NCI-H2171 treated with DMSO at 0.1 percent for 48 hours (cell line): ENCODE results near the gene PERM1.
"Not testable (repeated sequence)": the region's sequence is repeated elsewhere in the genome, so short reads cannot be mapped to it uniquely, and the experiment has no call there.

Experiments used
- DNase-seq: peaks from one replicate; lab custom pipeline; 2025; lab: John Stamatoyannopoulos, UW

Gene PERM1

DNA sequence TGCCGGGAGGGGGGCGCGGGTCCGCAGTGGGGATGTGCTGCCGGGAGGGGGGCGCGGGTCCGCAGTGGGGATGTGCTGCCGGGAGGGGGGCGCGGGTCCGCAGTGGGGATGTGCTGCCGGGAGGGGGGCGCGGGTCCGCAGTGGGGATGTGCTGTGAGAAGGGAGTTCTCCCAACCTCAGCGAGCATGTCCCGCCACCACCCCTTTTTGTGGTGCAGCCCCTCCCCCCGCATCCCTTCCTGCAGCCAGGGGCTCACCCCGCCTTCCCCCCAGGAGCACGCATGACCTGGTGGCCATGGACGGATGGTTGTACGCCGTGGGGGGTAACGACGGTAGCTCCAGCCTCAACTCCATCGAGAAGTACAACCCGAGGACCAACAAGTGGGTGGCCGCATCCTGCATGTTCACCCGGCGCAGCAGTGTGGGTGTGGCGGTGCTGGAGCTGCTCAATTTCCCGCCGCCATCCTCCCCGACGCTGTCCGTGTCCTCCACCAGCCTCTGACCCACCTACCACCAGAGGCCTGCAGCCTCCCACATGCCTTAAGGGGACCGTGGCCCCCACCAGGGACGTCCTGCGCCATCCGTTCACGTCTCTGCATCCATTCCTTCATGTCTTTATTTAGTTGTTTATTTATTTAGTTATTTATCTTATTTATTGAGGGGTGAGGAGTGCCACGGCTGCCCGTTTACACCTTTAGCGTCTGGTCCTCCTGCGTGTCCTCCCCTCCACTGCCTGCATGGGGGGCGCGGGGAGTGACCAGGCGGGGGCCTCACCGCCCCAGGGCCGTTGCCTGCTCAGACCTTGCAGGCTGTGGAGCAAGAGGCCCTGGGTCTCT is 17.0 kb downstream of the PERM1 start:
- DNase-seq = no peak

DNA sequence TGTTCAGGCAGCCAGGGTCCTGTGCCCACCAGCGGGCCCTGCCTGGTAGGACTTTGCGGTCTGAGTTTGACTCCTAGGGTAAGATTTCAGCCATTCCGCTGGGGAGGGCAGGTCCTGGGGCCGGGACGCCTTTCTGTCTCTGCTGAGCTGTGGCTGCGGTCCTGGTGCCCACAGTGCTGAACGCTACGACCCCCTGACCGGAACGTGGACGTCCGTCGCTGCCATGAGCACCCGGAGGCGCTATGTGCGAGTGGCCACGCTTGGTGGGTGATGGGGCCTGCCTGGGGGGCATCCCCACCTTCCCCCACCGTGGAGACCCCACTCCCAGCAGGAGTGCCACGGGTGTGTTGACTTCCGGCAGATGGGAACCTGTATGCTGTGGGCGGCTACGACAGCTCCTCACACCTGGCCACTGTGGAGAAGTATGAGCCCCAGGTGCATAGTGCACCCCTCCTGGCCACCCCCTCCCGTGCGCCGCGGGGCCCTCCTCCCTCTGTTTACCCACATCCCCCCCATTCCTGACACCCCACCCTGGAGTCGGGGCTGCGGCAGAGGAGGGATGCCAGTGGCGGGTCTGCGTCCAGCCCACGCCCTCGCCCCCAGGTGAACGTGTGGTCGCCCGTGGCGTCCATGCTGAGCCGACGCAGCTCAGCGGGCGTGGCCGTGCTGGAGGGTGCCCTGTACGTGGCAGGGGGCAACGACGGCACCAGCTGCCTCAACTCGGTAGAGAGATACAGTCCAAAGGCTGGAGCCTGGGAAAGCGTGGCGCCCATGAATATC is 18.0 kb downstream of the PERM1 start:
- DNase-seq = no peak

DNA sequence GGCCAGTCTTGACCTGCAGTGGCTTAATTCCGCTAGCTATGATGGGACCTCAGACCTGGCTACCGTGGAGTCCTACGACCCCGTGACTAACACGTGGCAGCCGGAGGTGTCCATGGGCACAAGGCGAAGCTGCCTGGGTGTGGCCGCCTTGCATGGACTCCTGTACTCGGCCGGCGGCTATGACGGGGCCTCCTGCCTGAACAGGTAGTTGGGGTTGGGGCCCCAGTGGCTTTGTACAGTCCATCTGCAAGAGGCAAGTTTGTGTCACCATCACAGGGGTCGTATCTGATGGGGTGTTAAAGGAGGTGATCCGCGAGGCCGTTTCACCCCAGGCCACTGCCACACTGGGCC is 18.6 kb downstream of the PERM1 start:
- DNase-seq = no peak

DNA sequence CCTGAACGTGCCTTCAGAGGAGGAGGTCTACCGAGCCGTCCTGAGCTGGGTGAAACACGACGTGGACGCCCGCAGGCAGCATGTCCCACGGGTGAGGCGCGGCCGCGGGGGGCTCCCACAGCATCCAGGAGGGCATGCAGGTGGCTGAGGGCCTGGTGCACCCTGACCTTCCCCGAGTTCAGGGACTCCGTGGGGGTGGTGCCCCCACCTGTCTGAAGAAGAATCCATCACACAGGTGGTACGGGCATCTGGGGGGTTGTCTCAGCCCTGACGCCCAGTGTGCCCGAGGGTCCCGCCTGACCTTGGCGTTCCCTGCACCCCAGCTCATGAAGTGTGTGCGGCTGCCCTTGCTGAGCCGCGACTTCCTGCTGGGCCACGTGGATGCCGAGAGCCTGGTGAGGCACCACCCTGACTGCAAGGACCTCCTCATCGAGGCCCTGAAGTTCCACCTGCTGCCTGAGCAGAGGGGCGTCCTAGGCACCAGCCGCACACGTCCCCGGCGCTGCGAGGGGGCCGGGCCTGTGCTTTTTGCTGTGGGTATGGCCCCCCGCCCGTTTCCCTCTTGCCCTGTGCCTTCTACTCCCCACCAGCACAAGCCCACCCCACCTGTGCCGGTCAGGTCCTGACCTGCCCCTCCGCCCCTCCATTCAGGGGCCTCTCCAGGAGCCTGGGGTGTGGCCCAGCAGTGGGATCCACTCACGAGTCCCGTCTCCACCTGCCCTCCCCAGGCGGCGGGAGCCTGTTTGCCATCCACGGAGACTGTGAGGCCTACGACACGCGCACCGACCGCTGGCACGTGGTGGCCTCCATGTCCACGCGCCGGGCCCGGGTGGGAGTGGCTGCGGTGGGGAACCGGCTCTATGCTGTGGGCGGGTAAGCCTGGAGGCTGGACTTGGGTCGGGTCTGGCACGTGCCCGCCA is 19.3 kb downstream of the PERM1 start:
- DNase-seq = no peak

DNA sequence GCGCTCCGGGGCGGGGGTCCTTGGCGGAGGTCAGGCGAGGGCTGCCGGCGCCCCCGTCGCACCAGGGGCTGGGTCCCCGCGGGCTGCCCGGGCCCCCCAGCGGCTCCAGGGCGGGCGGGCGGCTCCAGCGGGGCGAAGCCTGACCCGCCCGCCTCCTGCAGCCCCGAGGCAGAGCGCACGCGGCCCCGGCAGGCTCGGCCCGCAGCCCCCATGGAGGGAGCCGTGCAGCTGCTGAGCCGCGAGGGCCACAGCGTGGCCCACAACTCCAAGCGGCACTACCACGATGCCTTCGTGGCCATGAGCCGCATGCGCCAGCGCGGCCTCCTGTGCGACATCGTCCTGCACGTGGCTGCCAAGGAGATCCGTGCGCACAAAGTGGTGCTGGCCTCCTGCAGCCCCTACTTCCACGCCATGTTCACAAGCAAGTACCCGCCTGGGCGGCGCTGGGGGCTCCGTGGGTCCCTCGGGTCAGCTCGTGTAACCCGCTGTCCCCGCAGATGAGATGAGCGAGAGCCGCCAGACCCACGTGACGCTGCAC is 20.7 kb downstream of the PERM1 start:
- DNase-seq = no peak

DNA sequence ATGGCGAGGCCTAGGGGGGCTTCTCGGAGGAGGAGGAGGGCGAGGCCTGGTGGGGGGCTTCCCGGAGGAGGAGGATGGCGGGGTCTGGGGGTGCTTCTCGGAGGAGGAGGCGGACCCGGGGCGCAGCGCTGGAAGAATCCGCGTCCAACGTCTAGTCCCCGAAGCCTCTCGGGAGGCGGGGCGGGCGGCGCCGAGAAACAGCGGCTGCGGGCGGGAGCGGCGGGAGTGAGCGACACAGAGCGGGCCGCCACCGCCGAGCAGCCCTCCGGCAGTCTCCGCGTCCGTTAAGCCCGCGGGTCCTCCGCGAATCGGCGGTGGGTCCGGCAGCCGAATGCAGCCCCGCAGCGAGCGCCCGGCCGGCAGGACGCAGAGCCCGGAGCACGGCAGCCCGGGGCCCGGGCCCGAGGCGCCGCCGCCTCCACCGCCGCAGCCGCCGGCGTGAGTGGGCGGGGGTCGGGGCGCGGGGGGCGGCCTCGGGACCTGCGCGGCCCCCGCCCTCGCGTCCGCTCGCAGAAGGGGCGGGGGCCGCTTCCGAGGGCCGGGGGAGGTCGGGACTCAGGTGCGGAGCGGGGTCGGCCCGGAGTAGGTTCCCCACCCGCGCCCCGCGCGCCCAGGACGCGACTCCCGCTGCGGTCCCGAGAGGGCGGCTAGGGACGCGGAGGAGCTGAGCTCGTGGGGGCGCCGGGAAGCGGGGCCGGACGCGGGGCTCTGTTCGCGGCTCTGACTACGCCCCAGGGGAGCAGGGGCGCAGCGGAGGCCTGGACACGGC is 21.3 kb downstream of the PERM1 start, which contains the start of gene KLHL17:
TSS of gene KLHL17 (plus strand) at position 222 of the 769 bp plus-strand sequence. CDS start at position 332, 110 bp downstream.
- peak; percentile 64 for DNase-seq

DNA sequence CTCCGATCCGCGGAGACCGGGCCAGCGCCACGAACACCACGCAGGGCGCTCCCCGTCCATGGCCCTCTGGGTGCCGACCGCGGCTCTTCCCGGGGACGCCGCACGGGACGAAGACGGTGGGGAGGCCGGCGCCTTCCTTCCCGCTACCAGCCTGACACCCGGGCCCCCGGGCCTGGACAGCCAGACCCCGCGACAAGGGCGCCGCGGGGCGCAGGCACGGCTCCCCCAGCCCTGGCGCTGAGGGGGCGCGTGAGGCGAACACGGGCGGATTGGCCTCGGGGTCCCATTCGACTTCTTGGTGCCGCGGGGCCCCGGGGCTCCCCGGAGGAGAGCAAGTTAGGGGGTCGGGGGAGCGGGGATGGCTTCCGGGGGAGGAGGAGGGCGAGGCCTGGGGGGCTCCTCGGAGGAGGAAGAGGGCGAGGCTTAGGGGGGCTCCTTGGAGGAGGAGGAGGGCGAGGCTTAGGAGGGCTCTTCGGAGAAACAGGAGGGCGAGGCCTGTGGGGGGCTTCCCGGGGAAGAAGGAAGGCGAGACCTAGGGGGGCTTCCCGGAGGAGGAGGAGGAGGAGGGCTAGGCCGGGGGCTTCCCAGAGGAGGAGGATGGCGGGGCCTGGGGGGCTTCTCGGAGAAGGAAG is 22.0 kb downstream of the PERM1 start:
- no peak for DNase-seq

GRCh38 chr1:958823-959730 is 22.8 kb downstream of the PERM1 start, which contains the start of gene NOC2L:
Gene NOC2L (minus strand): TSS chr1:959256. CDS start chr1:959240, 16 bp downstream.
- peak; percentile 82 for DNase-seq

GRCh38 chr1:956636-957035 is 25.3 kb downstream of the PERM1 start:
- no peak for DNase-seq

DNA sequence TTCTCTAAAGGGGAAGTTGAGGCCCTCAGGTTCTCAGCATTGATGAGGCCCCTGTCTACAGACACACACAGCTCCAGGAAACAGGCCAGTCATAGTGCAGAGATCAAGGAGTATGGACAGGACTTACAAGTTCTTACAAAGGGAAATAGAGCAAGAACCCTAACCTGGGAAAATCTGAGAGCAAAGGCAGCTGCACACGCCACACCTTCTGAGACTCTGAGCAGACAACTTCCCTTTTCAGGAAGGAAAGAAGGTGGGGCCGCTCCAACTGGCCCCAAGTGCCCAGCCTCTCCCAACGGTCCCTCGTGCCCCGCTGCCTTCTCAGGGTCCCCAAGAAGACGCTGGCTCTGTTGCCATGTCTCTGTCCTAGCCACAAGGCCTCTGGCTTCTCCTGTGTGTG is 26.4 kb downstream of the PERM1 start:
- no peak for DNase-seq

GRCh38 chr1:954927-955326 is 27.0 kb downstream of the PERM1 start:
- no peak for DNase-seq

DNA sequence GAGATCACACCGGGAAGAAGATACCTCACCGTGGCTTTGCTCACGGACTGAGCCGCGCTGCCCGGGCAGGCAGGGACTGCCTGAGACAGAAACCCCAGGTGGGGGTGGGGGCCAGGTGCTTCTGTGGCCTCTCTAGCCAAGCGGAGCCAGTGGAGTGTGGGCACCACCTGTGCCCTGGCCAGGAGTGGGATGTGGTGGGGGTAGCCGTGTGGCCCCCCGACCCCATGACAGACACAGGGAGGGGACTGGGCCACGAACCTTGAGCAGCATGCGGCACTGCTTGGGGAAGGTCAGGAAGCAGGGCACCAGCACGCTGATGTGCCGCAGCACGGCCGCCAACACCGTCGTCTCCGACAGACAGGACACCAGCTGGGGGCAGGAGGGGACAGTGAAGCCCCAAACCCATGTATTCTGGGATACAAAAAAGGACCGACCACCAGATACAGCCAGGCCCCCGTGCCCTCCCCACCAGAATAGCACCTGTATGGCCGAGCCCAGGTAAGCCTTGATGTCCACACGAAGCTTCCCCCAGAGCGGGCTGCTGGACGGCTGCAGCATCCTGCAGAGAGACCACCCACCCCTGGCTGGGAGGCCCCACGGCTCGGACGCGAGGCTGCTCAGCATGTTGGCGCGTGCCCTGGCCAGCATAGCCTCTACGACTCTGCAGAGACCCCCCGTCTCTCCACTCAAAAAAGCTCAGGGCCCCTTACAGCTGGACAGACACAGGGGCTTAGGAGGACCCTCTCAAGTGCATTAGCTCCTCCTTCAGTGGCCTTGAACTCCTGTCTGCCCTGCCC is 28.2 kb downstream of the PERM1 start:
- no peak for DNase-seq

DNA sequence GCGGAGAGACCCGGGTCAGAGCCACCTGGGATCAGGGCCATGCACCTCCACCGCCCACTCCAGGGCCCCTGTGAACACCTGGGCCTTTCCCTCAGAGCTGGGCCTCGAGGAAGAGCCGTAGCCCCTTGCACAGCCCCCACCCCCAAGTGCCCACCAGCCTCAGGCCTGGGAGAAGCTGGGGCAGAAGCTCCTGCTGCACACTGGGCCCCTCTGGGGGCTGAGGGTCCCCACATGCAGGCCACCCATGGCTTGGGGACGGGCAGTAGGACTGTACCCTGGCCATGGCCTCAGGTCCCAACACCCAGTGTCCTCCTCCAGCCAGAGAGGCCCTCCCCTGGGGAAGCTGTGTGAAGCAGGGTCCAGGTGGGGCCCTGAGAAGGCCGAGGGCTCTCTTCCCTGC is 29.3 kb downstream of the PERM1 start:
- DNase-seq = no peak

GRCh38 chr1:952201-952600 is 29.7 kb downstream of the PERM1 start:
- DNase-seq = no peak

GRCh38 chr1:951364-951763 is 30.5 kb downstream of the PERM1 start:
- DNase-seq = no peak

DNA sequence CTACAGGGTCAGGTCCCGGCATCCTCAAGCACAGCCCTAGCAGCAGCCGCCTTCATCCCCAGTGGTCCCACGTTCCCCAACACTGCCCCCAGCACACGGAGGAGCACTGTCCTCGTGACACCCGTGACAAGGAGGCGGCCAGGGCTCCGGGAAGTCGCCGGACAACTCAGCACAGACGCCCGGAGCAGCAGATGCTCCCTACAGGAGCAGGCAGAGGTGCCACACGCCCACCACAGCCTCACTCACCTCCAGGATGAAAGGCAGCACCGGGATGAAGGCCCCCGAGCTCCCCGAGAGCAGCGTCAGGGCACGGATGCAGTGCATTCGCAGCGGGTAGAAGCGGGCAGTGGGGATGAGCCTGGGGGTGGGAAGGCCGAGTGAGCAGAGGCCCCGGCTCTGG is 31.0 kb downstream of the PERM1 start:
- no peak for DNase-seq

GRCh38 chr1:950268-950667 is 31.6 kb downstream of the PERM1 start:
- DNase-seq = no peak

DNA sequence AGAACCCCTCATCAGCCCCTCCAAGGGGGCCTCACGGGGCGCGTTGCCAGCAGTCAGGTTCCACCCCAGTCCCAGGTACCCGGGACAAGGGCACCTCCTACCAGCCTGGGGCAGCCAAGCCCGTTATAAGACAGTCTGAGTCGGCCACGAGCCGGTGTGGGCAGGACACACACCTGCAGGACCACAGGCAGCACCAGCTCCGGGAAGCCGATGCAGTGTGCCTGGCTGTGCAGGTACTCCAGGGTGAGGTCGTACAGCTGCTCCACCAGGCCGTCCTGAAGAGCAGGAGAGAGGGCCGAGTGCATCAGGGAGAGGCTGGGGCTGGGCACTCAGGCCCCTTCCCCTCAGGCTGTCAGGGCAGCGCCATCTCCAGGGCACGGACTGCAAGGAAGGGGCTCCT is 33.9 kb downstream of the PERM1 start:
- DNase-seq = no peak

GRCh38 chr1:946811-947210 is 35.1 kb downstream of the PERM1 start:
- DNase-seq = not testable (repeated sequence)
